Measurements from ENCODE around the gene JAG1. TPM values are rescaled to one million over a fixed set of nuclear protein-coding genes. Genes with fewer than 3 reads are reported as not detected.

Gene JAG1
- total and polyA plus RNA-seq, 9 of the 15 experiments (the other 6 are each of a cell fraction or from before 2014, with no cell fraction given), result 0.04 to 0.40 (median 0.07) TPM

DNA sequence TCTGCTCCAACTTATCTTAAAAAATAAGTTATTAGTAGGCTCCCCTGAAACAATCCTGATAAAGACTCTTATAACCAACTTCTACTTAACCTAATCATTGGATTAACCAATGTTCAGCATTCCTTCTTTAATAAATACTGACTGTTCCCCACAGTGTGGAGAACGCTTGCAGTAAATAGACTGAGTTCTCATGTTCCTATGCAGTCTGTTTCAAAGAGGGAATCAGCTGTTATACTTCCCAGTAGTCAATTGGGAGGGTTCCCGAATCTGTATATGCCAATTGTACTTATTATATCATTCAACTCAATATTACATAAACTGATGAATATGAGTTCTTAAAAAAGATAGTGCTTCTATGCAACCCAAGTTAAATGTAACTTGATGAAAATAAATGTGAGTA, 9.7 kb upstream of the JAG1 start (continued):
- TF ChIP-seq, protein P1, sequence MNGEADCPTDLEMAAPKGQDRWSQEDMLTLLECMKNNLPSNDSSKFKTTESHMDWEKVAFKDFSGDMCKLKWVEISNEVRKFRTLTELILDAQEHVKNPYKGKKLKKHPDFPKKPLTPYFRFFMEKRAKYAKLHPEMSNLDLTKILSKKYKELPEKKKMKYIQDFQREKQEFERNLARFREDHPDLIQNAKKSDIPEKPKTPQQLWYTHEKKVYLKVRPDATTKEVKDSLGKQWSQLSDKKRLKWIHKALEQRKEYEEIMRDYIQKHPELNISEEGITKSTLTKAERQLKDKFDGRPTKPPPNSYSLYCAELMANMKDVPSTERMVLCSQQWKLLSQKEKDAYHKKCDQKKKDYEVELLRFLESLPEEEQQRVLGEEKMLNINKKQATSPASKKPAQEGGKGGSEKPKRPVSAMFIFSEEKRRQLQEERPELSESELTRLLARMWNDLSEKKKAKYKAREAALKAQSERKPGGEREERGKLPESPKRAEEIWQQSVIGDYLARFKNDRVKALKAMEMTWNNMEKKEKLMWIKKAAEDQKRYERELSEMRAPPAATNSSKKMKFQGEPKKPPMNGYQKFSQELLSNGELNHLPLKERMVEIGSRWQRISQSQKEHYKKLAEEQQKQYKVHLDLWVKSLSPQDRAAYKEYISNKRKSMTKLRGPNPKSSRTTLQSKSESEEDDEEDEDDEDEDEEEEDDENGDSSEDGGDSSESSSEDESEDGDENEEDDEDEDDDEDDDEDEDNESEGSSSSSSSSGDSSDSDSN (IDR thresholded peaks at IDR 0.05; ENCODE audit: borderline replicate concordance in 1 of 2, low read depth in 2 of 2, low read length in 2 of 2), result no peak
- TF ChIP-seq, protein P2, sequence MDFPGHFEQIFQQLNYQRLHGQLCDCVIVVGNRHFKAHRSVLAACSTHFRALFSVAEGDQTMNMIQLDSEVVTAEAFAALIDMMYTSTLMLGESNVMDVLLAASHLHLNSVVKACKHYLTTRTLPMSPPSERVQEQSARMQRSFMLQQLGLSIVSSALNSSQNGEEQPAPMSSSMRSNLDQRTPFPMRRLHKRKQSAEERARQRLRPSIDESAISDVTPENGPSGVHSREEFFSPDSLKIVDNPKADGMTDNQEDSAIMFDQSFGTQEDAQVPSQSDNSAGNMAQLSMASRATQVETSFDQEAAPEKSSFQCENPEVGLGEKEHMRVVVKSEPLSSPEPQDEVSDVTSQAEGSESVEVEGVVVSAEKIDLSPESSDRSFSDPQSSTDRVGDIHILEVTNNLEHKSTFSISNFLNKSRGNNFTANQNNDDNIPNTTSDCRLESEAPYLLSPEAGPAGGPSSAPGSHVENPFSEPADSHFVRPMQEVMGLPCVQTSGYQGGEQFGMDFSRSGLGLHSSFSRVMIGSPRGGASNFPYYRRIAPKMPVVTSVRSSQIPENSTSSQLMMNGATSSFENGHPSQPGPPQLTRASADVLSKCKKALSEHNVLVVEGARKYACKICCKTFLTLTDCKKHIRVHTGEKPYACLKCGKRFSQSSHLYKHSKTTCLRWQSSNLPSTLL (IDR thresholded peaks at IDR 0.05), result no peak
- TF ChIP-seq, protein P3, sequence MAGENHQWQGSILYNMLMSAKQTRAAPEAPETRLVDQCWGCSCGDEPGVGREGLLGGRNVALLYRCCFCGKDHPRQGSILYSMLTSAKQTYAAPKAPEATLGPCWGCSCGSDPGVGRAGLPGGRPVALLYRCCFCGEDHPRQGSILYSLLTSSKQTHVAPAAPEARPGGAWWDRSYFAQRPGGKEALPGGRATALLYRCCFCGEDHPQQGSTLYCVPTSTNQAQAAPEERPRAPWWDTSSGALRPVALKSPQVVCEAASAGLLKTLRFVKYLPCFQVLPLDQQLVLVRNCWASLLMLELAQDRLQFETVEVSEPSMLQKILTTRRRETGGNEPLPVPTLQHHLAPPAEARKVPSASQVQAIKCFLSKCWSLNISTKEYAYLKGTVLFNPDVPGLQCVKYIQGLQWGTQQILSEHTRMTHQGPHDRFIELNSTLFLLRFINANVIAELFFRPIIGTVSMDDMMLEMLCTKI (IDR thresholded peaks at IDR 0.05; ENCODE audit: partially characterized antibody), result no peak
- TF ChIP-seq KHSRP (IDR thresholded peaks at IDR 0.05), result no peak
- no peak for TF ChIP-seq GTF2E2 (tag; IDR thresholded peaks at IDR 0.05)
- no peak for TF ChIP-seq ZNF184 (CRISPR knock-in tag; IDR thresholded peaks at IDR 0.05)
- no peak for TF ChIP-seq SREBF1 (IDR thresholded peaks at IDR 0.05; ENCODE audit: borderline replicate concordance, low read depth, low read length)
- no peak for TF ChIP-seq JUNB (CRISPR knock-in tag; conservative IDR thresholded peaks at IDR 0.05)
- TF ChIP-seq DDX20 (tag; IDR thresholded peaks at IDR 0.05; ENCODE audit: low read depth), result no peak
- TF ChIP-seq TEAD4 (IDR thresholded peaks at IDR 0.05; ENCODE audit: low read length), result no peak
- TF ChIP-seq TEAD4 (CRISPR knock-in tag; IDR thresholded peaks at IDR 0.05; ENCODE audit: borderline replicate concordance), result no peak
- TF ChIP-seq, protein P4, sequence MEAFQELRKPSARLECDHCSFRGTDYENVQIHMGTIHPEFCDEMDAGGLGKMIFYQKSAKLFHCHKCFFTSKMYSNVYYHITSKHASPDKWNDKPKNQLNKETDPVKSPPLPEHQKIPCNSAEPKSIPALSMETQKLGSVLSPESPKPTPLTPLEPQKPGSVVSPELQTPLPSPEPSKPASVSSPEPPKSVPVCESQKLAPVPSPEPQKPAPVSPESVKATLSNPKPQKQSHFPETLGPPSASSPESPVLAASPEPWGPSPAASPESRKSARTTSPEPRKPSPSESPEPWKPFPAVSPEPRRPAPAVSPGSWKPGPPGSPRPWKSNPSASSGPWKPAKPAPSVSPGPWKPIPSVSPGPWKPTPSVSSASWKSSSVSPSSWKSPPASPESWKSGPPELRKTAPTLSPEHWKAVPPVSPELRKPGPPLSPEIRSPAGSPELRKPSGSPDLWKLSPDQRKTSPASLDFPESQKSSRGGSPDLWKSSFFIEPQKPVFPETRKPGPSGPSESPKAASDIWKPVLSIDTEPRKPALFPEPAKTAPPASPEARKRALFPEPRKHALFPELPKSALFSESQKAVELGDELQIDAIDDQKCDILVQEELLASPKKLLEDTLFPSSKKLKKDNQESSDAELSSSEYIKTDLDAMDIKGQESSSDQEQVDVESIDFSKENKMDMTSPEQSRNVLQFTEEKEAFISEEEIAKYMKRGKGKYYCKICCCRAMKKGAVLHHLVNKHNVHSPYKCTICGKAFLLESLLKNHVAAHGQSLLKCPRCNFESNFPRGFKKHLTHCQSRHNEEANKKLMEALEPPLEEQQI (IDR thresholded peaks at IDR 0.05), result no peak

All from K562 (cell line).